ENCODE measurements around the gene GFRAL.

GFRAL gene

DNA sequence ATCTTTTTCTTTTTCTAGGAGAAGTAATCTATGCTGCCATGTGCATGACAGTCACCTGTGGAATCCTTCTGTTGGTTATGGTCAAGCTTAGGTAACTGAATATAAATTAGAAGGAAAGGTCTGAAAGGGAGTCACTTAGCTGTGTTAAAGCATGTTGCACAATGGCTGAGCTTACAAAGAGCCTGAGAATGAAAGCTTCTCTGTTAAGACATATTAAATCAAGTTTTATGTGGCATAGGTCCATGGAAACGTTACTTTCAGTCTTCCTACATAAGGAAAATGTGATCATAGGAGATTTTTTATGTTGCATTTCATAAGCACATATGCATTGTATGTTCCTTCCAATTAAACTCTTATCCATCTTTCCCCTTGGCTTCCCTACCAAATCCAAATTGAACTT is 72.1 kb downstream of the GFRAL start:
- ChIA-PET CTCF (no interaction called here), POLR2A (no interaction called here)
- DNase-seq (ENCODE audit: low read depth, low spot score) = no peak
- no peak overlapping the region for H3K4me3 ChIP-seq (ENCODE audit: low read depth, low read length)
- TF ChIP-seq, protein P1, sequence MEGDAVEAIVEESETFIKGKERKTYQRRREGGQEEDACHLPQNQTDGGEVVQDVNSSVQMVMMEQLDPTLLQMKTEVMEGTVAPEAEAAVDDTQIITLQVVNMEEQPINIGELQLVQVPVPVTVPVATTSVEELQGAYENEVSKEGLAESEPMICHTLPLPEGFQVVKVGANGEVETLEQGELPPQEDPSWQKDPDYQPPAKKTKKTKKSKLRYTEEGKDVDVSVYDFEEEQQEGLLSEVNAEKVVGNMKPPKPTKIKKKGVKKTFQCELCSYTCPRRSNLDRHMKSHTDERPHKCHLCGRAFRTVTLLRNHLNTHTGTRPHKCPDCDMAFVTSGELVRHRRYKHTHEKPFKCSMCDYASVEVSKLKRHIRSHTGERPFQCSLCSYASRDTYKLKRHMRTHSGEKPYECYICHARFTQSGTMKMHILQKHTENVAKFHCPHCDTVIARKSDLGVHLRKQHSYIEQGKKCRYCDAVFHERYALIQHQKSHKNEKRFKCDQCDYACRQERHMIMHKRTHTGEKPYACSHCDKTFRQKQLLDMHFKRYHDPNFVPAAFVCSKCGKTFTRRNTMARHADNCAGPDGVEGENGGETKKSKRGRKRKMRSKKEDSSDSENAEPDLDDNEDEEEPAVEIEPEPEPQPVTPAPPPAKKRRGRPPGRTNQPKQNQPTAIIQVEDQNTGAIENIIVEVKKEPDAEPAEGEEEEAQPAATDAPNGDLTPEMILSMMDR (IDR thresholded peaks at IDR 0.05; ENCODE audit: insufficient read depth, low read length, missing control alignments) = no peak

DNA sequence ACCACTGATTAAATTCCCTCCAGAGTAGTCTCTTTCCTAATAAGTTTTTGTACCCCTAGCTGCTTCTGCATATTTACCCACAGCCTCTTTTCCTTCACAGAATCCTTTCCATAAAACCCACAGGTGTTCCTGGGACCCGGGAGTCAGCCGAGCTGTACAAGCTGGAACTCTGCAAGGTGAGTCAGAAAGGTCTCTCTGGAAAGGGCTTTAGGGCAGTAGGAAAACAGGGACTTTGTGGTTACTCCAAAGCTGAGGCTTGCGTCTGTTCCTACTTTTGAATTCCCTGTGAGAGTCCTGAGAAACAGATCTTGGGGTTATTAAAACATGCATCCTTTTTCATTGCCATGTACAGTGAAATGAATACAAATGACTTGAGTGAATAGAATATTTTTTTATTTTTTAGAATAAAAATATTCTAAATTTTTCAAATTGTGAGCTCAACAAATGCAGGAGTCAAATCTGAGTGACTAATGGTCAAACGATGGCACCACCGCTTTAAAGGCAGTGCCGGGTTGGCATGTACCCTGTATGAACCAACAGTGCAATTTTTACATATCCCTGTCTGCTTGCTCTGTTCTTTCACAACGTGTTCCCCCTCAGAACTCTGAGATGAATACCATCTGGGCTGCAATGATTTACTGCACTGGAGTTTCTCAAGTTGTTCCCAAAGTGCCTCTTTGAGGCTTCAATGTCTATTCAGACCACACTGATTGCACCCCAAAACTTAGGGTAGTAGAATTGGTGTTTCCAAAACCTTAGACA is 78.4 kb downstream of the GFRAL start:
- TF ChIP-seq, protein P1 (IDR thresholded peaks at IDR 0.05; ENCODE audit: insufficient read depth, low read length, missing control alignments) = no peak
- no peak for DNase-seq (ENCODE audit: low read depth, low spot score)
- POLR2A ChIA-PET = no interaction called here
- no peak overlapping the region for H3K4me3 ChIP-seq (ENCODE audit: low read depth, low read length)
- CTCF ChIA-PET = no interaction called here

GRCh38 chr6:55410674-55411073 is 83.4 kb downstream of the GFRAL start:
- TF ChIP-seq, protein P1 (IDR thresholded peaks at IDR 0.05; ENCODE audit: insufficient read depth, low read length, missing control alignments) = no peak
- DNase-seq (ENCODE audit: low read depth, low spot score) = no peak
- no peak overlapping the region for H3K4me3 ChIP-seq (ENCODE audit: low read depth, low read length)
- ChIA-PET CTCF (no interaction called here), POLR2A (no interaction called here)

DNA sequence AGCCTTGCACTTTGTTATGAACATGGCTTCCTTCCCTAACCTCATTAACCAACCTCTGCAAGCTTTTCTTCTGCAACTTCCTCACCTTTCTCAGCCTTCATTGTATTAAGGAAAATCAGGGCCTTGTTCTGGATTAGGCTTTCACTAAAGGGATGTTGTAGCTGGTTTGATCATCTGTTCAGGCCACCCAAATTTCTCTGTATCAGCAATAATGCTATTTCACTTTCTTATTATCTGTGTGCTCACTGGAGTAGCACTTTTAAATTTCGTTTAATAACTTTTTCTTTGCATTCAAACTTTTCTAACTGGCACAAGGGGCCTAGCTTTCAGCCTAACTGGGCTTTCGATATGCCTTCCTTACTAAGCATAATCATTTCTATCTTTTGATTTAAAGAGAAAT is 96.7 kb downstream of the GFRAL start:
- TF ChIP-seq, protein P1 (IDR thresholded peaks at IDR 0.05; ENCODE audit: insufficient read depth, low read length, missing control alignments) = no peak
- no peak for DNase-seq (ENCODE audit: low read depth, low spot score)
- POLR2A ChIA-PET = no interaction called here
- CTCF ChIA-PET = no interaction called here
- no peak overlapping the region for H3K4me3 ChIP-seq (ENCODE audit: low read depth, low read length)

DNA sequence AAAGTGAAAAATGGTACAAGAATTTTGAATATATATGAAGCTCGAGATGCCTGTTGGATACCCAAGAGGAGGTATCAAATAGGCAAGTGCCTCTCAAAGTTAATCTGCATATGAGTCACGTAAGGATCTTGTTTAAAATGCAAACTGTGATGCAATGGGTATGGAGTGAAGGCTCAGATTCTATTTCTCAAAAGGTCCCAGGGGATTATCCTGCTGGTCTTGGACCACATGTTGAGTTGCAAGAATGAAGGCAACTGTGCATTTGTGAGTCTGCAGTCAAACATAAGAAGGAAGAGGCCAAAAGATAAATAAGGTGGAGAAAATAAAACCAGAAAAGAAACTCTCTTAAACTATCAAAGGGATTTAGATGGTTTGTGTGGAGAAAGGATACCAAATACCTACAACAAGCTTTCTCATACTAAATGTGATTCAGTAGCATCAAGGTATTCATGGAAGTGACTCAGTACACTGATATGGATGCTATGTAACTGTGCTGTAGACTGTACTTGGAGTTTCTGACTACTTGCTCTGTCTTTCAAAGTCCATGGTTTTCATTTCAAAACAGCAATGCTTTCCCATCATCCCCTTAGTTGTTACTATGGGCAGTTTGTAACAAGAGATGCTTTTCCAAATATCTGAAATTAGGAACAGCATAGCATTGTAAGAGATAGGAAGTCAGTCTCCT is 106.3 kb downstream of the GFRAL start:
- H3K4me3 ChIP-seq (ENCODE audit: low read depth, low read length) = no peak overlapping the region
- CTCF ChIA-PET = no interaction called here
- peak; percentile 10 for DNase-seq (ENCODE audit: low read depth, low spot score)
- POLR2A ChIA-PET = no interaction called here
- TF ChIP-seq, protein P1 (IDR thresholded peaks at IDR 0.05; ENCODE audit: insufficient read depth, low read length, missing control alignments) = no peak

DNA sequence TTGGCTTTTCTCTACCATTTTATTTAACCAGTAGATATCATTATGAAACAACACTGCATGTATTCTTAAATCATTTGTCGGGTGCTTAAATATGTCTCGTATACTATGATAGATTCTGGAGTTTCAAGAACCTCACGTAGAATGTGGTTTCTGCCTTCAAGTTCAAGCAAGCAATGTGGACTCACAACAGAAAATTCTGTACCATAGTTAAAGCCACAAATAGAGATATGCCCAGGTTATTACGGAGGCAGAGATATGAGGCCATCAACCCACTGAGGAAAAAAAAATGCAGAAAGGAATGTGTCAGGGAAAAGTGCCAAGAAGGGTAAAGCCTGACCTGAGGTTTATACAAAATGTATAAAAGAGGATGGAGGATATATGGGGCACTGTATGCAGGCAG is 109.9 kb downstream of the GFRAL start:
- TF ChIP-seq, protein P1 (IDR thresholded peaks at IDR 0.05; ENCODE audit: insufficient read depth, low read length, missing control alignments) = no peak
- DNase-seq (ENCODE audit: low read depth, low spot score) = no peak
- no peak overlapping the region for H3K4me3 ChIP-seq (ENCODE audit: low read depth, low read length)
- ChIA-PET POLR2A (no interaction called here), CTCF (no interaction called here)

Measured in AG04449 (cell line).